DMS53 treated with DMSO at 0.1 percent for 48 hours (cell line): ENCODE results near the gene MDFI.
A peak's percentile ranks its signal among the peaks of the same experiment; 100 is the strongest.
"Not testable (repeated sequence)": the region's sequence is repeated elsewhere in the genome, so short reads cannot be mapped to it uniquely, and the experiment has no call there.

Experiments used
- DNase-seq: peaks from one replicate; lab custom pipeline; 2025; ENCODE audit not compliant: unreplicated experiment; lab: John Stamatoyannopoulos, UW

The MDFI gene

DNA sequence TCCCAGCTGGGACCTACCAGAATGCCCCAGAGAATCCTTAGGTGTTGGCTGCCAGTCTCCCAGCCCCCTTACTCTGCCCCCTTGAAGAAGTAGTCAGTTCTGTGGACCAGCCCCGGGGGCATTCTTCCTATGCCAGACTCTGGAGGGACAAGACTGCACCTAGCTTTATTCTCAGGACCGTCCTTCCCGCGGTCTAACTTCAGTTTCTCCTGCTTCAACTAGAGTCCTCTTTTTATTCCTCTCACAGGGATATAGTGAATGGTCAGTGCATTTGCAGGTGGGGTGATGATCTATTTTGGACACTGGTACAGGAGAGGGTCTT is 35.9 kb upstream of the MDFI start:
- DNase-seq = no peak

DNA sequence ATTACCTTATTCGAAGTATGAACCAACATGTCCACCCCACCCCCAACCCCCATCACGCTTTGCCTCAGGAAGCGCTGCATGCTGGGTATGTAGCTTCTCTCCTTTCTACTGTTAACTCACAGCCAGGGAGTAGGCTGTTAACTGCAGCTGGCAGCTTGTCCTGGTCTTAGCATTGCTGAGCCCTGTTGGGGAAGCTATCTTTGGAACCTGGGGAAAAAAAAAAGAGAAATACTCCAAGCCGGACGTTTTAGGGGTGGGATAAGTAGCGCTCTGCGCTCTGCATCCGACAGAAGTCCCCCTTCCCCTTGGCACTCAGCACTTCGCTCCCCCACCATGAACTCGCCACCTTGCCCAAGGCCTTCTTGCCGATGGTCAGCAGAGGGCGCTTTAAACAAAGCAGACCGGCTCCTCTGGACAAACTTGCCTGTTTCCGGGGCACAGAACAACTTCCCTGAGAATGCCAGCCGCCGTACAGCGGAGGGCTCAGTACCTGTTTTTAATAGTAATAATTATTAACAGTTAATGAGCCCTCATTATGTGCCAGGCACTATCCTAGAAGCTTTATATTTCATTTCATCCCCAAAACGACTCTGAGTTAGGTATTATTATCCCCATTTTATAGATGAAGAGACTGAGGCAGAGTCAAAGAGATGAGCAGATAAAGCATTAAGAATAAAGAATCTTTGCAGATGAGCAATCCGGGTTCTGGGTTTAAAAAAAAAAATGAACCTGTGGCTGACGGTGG is 35.2 kb upstream of the MDFI start:
- DNase-seq = peak; percentile 84

DNA sequence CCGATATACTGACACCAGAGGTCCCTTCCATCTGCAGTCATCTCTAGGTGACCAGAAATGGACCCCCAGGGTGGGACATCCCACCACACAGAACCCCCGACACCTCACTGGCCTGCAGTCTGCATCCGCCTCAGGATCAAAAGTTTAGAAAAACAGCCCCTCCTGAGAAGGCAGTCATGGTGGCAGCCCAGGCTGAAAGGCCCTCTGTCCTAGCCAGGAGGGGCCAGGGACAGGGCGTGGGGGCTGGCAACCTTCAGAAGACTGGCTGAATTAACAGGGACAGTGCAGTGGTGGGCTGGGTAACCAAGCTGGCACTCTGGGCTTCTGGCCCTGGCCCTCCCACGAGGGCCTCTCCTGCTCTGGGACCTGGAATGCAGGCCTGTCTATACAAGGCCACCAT is 34.3 kb upstream of the MDFI start:
- DNase-seq = no peak

DNA sequence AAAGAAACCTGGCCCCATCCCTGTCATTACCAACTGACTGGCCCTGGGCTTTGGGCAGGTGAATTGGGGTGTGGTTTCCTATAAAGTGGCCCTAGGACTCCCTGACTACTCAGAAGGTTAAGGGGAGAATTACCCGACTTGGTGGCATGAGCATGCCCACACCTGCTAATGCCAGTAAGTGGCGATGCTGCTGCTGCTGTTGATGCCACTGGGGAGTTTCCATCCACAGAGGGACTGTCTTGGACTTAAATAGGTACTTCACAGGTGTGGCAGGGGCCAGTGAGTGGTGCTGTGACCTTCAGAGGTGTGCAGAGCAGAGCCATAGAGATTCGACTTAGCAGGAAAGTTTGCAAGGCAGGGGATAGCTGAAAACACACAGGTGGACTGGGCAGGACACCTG is 32.6 kb upstream of the MDFI start:
- DNase-seq = no peak

DNA sequence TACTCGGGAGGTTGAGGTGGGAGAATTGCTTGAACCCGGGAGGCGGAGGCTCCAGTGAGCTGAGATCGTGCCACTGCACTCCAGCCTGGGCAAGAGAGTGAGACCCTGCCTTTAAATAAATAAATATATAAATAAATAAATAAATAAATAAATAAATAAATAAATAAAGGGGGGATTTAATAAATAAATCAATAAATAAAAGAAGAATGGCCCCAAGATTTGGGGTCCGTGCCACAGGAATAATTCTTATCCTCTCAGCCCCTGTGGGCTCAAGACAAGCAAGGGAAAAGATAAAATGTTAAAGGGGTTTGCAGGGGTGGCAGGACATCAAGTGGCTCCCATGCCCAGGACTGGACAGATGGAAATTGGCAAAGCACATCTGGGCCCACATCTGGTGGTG is 31.2 kb upstream of the MDFI start:
- DNase-seq = no peak

DNA sequence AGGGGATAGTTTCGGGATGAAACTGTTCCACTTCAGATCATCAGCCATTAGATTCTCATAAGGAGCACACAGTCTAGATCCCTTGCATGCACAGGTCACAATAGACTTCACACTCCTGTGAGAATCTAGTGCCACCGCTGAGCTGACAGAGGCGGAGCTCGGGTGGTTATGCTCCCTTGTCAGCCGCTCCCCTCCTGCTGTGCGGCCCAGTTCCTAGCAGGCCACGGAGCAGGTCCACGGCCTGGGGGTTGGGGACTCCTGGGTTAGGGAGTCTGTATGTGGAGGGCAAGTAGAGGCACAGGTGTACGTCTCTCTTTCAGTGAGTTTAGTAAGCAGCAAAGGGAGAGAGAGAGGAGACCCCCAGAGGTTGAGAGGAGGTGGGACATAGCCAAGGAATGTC is 30.5 kb upstream of the MDFI start:
- no peak for DNase-seq

DNA sequence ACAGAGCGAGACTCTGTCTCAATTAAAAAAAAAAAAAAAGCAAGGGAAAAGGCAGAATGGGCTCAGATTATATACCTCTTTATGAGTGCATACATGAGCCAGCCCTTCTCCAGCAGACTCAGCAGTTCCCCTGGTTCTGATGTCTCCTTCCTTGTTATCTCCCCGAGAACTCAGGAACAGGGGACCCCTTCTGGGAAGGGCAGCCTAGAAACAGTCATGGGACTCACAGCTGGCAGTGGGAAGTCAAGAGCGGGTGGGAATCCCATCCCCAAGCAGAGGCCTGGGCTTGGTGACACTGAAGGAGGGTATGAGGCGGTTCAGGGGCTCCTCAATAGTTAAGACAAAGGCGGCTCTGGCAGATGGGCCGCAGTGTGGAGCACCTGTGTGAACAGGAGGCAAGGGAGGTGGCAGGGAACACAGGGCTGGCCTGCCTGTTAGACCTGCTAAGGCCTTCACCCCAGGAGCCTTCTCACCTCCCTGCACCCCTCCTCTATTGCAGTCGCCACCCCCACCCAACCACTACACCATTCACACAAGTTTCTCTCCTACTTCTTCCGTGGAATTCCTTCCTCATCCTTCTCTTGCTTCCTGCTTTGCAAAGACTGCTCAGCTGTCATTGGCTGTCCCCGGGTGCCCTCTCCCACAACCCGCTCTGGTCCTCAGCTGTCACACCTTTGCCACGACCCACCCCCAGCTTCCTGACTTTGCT is 29.7 kb upstream of the MDFI start:
- no peak for DNase-seq

DNA sequence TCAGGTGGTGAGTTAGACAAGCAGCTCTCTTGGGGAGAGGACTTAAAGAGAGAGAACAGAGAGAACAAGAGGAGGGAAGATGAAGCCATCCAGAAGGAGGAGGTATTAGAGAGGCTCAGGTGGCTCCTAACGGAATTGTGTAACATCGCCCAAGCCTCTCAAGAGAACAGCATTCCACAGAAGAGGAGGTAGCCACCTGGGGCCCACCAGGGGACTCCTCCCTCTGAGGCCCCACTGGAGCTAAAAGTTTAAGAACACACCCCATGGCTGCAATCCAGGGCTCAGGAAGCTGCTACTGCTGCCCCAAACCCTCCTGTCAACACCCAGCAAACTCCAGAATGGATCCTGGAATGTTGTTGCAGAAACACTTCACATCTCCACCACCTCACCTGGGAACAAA is 23.6 kb upstream of the MDFI start:
- DNase-seq = no peak

DNA sequence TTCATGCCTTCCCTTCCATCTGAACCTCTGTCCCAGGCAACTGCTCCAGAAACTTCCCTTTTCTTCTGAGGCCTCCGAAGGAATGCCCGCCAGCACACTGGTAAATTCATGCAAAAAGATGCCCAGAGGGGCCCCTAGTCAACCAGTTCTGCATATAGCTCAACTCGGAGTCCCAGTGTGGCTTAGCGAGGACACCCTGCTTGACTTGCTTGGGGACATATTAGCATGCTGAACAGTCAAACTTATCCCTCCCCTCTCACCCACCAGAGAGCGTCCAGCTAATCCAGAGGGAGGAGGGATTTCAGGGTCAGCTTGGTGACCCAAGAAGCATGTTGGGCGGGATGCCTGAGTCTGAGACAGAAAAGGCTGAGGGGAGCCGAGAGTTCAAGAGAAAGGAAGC is 23.0 kb upstream of the MDFI start:
- no peak for DNase-seq

DNA sequence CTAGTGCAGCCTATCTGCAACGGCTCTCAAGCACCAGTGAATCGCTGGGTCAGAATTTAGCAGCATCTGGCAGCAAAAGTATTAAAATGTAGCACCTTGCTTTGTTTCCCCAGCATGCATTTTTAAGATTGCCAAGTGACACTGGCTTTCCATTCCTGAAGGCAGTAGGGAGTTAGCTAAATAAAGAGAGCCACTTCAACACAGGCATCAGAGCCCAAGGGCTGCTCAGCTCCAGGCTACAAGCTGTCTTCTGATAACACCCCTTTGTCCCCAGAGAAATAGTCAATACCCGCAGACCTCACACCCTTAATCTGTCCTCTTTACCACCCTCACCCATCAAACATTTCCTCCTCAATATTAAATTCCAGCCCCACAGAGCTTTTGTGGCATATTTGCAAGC is 19.7 kb upstream of the MDFI start:
- DNase-seq = no peak

DNA sequence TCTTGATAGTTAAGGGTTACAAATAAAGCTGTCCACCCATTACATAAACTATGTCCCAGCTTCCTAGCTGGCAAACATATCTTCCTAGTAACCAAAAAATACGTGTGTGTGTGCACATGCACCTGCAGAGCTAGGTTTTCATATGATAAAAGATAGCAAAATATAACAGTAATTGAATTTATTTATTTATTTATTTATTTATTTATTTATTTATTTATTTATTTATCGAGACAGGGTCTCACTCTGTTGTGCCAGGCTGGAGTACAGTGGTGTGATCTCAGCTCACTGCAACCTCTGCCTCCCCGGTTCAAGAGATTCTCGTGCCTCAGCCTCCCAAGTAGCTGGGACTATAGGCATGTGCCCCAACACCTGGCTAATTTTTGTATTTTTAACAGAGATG is 19.1 kb upstream of the MDFI start:
- not testable (repeated sequence) for DNase-seq

DNA sequence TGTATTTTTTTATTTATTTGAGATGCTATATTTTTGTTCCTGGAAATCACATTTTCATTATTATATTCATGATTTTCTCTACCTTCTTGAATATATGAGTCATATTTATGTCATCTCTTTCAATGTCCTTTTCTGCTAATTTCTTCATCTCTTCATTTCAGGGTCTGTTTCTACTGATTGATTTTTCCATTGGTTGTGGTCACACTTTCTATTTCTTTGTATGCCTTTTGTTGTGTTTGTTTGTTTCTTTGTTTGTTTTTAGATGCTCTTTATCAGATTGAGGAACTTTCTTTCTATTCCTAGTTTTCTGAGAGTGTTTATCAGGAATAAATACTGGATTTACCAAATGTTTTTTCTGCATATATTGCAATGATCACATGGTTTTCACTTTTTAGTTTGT is 16.9 kb upstream of the MDFI start:
- no peak for DNase-seq

DNA sequence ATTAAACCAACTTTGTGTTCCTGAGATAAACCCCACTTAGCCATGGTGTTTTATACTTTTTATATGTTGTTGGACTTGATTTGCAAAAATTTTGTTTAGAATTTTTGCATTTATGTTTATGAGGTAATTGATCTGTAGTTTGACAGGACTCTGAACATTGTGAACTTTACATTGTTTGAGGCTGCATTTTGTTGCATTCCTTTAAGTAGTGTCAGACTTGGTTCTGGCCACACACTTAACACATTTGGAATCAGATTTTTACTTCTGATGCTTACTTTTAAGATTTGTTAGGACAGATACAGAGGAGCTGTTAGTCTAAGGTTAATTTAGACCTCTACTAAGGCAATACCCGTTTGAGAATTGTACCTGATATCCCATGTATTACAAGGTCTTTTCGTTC is 16.5 kb upstream of the MDFI start:
- DNase-seq = no peak

DNA sequence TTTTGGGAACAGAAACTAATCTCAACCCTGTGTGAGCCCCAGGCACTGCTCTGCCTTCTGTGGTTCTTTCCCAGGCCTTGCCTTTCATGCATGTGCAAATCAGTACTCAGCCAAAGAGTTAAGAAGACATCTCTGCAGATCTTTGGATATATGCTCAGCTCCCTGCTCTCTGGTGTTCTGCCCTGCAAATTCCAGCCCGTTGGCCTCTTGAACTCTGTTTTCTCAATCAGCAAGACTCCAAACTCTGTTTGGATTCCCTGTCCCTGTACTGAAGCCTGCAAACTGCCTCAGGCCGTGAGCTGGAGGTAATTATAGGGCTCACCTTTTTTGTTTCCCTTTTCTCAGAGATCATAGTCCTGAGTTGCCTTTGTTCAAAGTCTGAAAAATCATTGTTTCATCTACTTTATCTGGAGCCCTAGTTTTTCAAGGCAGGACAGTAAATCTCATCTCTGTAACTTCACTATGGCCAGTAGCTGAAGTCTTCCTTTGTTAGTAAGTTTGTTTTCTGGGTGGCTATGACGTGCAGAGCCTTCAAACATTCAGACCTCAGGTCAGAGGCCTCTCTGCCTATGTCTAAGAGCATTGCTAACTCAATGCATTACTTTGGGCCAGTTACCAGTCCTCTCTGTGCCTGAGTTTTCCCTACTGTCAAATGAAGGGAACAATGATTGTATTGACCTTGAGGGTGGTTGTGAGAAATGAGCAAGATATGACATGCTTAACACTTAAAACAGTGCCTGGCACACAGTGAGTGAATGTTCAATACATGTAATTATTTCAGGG is 15.9 kb upstream of the MDFI start:
- no peak for DNase-seq

DNA sequence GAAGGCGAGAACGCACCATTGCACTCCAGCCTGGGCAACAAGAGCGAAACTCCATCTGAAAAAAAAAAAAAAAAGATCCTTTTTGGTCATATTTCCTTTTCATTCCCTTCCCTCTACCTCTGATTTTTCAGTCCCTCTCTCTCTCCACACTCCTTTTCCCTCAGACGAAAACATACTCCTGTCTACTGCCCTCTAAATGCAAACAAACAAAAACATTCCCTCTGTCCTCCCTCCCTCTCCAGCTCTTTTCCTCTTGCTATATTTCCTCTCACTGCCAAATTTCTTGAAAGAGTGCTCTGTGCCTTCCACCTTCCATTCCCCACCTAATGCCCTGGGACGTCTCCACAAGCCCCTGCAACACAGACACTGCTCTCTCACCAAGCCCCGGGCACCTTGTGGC is 14.9 kb upstream of the MDFI start:
- DNase-seq = no peak

DNA sequence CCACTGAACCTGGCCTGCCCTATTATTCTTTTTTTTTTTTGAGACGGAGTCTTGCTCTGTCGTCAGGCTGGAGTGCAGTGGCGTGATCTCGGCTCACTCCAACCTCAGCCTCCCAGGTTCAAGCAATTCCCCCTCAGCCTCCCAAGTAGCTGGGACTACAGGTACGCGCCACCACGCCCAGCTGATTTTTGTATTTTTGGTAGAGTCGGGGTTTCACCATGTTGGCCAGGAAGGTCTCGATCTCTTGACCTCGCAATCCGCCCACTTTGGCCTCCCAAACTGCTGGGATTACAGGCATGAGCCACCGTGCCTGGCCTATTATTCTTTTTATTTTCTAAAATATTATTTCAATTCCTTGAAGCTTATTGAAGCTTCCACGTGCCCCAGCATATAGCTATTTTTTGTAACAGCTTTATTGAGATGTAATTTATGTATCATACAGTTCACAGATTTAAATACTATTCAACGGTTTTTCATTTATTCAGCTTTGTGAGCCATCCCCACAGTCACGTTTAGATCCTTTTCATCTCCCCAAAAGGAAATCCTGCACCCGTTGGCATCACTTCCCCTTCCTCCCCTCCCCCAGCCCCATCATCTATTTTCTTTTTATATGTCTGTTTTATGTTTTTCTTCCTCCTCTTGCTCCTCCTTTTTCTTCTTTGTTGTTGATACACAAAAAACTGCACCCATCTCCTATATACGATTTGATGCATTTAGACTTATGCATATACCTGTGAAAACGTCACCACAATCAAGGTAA is 13.5 kb upstream of the MDFI start:
- DNase-seq = no peak

DNA sequence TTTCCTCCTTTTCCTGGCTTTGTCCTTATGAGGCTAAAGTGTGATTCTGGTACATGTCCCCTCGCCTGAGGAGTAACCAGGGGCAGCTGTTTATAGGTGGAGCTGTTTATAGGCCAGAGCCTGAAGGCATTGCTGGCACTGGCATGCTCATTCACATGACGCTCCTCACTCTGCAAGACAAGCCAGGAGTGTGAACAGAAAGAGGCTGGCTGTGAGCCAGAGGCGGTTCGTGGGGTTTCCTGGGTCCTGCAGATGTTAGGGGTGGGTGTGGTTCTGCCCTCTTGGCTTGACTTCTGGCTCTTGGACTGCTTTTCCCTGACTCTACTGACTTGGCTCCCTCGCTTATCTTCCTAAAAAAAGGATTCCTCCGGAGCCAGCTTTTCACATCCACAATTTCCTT is 12.8 kb upstream of the MDFI start:
- no peak for DNase-seq

DNA sequence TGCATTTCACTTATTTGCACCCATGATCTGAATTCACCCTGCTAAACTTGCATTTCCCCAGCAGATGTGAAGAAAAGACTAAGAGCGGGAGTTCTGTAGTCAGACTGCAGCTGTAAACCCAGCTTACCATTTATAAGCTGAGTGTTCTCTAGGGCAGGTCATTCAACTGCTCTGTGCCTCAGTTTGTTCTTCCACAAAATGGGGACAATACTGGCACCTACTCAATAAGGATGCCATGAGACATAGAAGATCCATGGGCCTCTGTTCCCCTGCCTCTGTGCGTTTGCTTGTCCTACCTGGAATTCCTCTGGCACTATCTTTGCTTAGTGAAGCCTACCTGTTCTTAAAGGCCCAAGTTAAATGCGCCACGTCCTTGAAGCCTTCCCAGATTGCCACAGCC is 12.2 kb upstream of the MDFI start:
- no peak for DNase-seq

DNA sequence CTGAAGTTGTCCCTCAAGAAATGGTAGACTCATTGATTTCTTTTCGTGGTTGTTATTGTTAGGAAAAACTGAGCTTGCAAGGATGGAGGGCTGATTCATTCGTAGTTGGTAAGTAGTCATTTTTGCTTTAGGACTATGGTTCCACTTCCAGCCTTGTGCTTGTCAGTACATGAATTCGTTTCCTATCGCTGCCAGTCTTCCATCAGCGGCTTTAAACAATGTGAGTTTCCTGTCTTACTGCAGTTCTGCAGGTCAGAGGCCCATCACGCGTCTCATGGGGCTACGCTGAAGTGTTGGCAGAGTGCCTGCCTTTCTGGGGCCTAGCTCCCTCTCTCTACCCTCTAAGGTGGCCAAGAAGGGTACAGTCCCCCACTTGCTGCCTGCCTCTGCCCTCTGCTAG is 11.4 kb upstream of the MDFI start:
- DNase-seq = no peak

DNA sequence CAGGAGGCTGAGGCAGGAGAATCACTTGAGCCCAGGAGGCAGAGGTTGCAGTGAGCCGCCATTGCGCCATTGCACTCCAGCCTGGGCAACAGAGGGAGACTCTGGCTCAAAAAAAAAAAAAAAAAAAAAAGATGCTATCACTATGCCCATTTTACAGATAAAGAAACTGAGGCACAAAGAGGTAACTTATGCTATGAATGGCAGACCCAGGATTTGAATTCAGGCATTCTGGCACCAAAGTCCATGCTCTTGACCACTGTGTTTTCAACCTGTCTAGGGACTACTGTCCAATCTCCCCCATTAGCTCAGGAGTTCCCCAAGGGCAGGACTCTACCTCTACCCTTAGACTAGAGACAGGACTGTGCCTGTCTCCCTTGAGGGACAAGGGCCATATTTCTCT is 9.1 kb upstream of the MDFI start:
- DNase-seq = no peak

DNA sequence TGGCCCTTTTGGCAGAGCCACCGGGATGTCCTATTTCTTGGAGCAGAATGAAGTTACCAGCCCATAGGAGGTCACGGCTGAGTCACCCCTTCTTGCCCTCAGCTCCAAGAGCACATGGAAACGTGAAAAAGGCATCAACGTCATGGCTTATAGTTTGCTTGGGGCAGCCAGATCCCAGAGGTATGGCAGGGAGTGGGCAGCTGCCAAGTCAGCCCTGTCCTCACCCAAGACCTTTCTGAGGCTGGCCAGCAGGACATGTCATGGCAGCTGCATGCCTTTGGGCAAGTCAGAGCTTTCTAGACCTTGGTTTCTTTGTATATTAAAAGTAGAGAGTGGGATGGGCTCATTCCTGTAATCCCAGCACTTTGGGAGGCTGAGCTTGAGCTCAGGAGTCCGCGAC is 8.2 kb upstream of the MDFI start:
- DNase-seq = no peak

DNA sequence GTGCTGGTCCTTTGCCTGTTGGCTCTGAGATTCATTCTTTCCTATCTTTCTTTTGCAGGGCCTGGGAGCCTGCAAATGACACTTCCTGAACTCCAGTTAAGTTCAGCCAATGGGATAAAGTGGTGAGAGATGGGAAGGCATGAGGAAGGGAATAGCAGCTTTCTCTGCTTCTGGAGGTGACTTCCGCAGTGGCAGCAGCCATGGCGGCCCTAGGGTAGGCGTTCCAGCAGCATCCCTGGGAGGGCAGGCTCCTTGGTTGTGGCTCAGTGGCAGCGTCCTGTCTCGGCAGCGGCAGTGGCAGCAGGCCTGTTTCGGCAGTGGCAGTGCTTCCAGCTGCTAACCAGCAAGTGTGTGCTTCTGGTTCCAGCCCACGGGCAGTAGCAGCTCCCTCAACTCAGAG is 7.3 kb upstream of the MDFI start:
- no peak for DNase-seq
